ENCODE measurements around the gene DOP1A. TPM values are rescaled to one million over a fixed set of nuclear protein-coding genes. Genes with fewer than 3 reads are reported as not detected.

The DOP1A gene
- total RNA-seq, 1 donor from 2014 or later = 29.5 TPM

GRCh38 chr6:83216806-83217205, 149.3 kb downstream of the DOP1A start:
- no peak overlapping the region for H3K4me3 ChIP-seq (ENCODE audit: low read depth, low read length)
- no peak for DNase-seq (ENCODE audit: low read depth)
- FAIRE-seq = no peak
- TF ChIP-seq CTCF (IDR thresholded peaks at IDR 0.05; ENCODE audit: insufficient read depth, low read length, severe bottlenecking) = no peak
- H3K27me3 ChIP-seq (ENCODE audit: control insufficient read depth, insufficient read depth, low read length) = no peaks in the 10 kb centered on the region
- H3K36me3 ChIP-seq (ENCODE audit: control insufficient read depth, insufficient read depth, low read length) = peaks cover 2% of the 10 kb centered on the region

Other genes with a start within 250 kb of the DOP1A start
- 6.1 and 11.3 TPM in 2 replicates for gene UBE3D, start 1.8 kb upstream of the DOP1A start, total RNA-seq
- gene PGM3, start 125.6 kb downstream of the DOP1A start, total RNA-seq = 97.7 and 101 TPM in 2 replicates
- gene RWDD2A, start 125.7 kb downstream of the DOP1A start, total RNA-seq = 1.8 and 2.9 TPM in 2 replicates

Data from bronchial epithelial cell (primary cell).